CD4-positive, alpha-beta T cell treated with Interleukin-15 for 1 hour (primary cell): ENCODE results near the gene HOOK2.

ENCODE experiments used
- DNase-seq: peaks from one replicate; pipeline ENCODE4 v3.0.0-alpha.2; 2020

HOOK2 gene

DNA sequence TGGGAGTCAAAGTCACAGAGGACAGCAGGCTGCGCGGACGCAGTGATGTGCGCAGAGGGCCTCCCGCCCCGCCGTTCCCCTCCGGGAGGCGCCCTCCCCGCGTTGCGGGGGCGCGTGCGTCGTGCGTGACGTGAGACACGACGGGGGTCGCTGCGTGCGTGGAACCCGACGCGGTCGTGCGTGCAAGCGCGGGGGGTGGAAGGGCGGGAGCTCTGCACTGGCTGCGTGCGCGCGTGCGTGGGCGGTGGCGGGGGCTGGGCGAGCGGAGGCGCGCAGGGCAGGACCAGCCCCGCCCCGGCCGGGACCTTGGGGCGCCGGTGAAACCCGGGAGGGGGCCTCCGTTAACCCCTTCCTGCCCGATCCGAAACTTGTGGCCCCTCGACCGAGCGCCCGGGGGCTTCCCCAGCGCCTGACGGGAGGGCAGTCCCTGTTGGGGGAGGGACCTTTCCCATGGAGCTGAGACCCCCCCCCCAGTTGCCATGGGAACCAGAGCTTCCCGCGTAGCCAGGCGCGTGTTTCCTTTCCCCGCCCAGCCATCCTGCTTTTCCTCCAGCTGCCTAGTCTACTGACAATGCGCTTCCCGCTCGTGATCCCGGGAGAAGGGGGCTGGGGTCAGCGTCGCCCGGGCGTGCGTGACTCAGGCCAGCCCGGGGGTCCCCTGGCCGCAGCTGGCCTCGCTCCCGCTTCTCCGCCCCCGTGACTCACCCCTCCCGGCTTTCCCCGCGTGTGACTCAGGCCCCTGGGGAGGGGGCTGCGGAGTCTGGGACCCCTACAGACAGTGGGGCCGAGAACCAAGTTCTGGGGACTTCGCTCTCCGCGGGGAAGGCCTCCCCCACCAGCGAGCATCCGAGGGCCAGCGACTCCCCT is 7.3 kb upstream of the HOOK2 start:
- peak; percentile 97 for DNase-seq

- DNase-seq, result no peak
These were observed 6.7 kb upstream of the HOOK2 start for GRCh38 chr19:12782174-12782423.

- no peak for DNase-seq
These were observed 4.0 kb upstream of the HOOK2 start for GRCh38 chr19:12779162-12779993.

GRCh38 chr19:12778905-12779161 is 3.5 kb upstream of the HOOK2 start:
- DNase-seq, result no peak

- DNase-seq, result peak; percentile 67
These were observed 2.9 kb upstream of the HOOK2 start for GRCh38 chr19:12778017-12778904.

DNA sequence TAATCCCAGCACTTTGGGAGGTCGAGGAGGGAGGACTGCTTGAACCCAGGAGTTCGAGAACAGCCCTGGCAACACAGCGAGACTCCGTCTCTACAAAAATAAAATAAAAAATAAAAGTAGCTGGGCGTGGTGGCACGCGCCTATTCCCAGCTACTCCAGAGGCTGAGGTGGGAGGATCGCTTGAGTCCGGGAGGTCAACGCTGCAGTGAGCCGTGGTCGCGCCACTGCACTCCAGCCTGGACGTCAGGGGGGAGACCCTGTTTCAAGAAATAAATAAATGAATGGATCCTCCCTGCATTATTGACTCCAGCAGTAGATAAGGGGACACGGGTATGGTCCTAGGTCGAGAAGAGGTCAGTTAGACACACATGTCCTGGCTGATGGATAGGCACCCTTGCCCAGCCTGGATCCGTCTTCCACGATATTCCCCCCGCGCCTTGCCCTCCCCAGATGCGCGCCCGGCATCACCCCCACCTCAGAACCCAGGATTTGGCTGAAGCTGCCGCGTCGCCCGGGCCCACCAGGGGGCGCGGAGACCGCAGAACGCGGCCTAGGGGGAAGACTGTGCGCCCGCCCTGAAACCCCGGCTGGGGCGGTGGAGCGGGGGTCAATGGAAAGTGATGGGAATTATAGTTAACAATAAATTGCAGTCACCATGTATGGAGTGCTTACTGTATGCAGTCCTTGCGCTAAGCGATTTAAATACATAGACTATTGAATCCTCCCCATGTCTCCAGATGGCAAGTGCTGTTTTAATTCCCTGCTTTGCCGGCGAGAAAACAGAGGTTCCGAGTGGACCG is 2.1 kb upstream of the HOOK2 start:
- peak; percentile 79 for DNase-seq

DNA sequence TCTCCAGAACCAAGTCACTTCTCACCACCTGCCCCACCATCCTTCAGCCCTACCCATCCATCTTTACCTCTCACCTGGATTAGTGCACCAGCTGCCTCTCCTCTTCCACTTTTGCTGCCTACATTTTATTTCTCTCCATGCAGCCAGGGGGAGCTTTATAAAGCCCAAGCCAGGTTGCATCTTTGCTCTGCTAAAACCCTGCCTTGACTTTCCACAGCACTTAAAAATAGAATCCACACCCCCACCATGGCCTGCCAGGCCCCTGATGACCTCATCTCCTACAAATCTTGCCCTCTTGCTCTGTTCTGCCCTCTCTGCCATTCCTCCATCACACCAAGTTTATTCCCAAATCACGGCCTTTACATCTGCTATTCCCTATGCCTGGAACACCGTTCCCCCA is 1.8 kb downstream of the HOOK2 start:
- no peak for DNase-seq

- no peak for DNase-seq
These were observed 3.0 kb downstream of the HOOK2 start for GRCh38 chr19:12772323-12772722.

DNA sequence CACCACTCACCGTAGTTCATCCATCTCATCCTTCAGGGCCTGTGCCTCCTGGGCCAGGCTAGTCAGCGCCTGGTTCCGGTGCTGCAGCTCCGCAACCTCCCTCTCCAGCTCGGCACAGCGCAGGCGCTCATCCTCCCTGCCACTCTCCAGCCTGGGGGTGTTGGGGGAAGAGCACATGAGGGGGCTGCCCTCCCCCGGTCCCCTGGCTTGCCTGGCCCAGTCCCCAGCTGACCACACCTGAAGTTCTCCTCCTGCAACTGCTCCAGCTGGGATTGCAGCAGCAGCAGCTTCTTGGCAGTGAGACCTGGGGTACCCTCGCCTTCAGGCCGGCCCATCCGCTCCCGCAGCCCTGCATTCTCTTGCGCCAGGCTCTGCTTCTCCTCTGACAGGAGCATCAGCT is 4.4 kb downstream of the HOOK2 start:
- no peak for DNase-seq

- DNase-seq, result peak; percentile 78
These were observed 5.7 kb downstream of the HOOK2 start for GRCh38 chr19:12769689-12770088.

DNA sequence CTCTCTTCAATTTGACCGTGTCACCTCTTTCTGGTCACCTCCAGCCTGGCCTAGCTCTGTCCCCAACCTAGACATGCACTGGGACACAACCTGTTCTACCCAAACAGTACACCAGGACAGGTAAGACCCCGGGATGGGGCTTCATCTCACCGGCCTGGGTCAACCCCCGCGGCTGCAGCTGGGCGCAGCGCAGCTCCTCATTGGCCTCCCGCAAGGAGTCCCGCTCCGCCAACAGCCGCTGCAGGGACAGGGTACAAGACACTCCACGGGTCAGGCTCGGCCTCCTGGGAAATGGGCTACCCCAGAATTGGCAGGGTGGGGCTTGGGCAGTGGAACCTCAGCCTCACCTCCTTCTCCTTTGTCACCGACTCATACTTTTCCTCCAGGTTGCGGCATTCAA is 7.7 kb downstream of the HOOK2 start:
- DNase-seq, result no peak

GRCh38 chr19:12767150-12767549 is 8.2 kb downstream of the HOOK2 start:
- no peak for DNase-seq

GRCh38 chr19:12766051-12766521 is 9.3 kb downstream of the HOOK2 start:
- peak; percentile 81 for DNase-seq

GRCh38 chr19:12764698-12765097 is 10.7 kb downstream of the HOOK2 start:
- DNase-seq, result no peak

DNA sequence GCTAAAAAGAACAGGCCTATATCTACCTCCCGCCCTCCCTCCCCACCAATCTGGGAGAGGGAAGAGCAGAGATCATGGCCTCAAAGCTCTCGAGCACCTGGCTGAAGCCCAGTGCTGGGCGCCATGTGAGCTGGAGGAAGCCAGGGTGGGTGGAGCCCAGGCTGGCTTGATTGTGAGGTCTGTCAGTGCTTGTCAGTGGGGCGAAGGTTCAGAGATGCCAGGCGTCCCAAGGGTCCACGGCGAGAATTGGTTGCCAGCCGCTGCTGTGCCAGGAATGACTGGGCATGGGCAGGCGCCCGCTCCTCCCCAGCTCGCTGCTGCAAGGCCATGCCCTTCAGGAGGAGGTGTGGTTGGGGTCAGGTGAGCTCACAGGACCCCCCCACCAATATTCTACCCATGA is 12.3 kb downstream of the HOOK2 start:
- DNase-seq, result no peak

GRCh38 chr19:12759686-12760085 is 15.7 kb downstream of the HOOK2 start:
- DNase-seq, result no peak

- peak; percentile 67 for DNase-seq
These were observed 17.6 kb downstream of the HOOK2 start for GRCh38 chr19:12757544-12758274.

DNA sequence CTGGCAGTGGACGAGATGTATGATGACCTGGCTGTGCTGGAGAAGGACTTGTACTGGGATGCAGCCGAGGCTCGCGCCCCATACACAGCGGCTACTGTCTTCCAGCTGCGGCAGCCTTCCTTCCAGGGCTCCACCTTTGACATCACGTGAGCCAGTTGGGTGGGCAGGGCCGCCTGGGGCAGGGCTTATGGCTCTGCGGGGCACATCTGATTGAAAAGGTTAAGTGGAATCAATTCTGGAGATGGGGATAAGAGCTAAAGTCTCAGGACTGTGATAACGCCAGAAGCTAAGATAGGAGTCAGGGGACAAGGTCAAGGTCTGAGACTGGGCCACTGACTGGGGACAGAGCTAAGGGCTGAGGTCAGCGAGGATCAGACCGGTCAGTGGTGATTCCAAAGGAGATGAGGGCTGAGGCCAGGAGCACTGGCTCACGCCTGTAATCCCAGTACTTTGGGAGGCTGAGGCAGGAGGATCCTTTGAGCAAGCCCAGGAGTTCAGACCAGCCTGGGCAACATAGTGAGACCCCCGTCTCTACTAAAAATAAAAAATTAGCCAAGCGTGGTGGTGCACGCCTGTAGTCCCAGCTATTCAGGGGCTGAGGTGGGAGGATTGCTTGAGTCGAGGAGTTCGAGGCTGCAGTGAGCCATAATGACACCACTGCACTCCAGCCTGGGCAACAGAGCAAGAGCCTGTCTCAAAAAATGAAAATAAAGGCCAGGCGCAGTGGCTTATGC is 19.0 kb downstream of the HOOK2 start:
- DNase-seq, result no peak

DNA sequence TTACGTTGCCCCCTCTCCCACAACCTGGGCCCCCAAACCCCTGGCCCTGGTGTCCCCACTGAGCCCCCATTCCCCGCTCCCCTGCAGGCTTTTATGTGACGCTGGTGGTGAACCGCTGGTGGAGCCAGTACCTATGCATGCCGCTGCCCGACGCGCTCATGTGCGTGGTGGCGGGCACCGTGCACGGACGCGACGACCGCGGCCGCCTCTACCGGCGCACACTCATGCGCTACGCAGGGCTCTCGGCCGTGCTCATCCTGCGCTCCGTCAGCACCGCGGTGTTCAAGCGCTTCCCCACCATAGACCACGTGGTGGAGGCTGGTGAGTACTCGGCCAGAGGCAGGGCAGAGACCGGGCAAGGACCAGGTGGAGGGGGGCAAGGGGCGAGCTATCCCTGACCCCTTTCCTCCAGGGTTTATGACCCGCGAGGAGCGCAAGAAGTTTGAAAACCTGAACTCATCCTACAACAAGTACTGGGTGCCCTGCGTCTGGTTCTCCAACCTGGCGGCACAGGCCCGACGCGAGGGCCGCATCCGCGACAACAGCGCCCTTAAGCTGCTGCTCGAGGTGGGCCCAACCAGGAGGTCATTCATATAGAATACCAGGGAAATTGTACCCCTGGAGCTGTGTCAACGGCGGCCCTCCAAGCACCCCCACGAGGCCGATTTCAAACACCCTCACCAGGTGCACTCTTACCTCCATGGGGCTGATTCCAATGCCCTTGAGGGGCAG is 20.7 kb downstream of the HOOK2 start:
- DNase-seq, result no peak

GRCh38 chr19:12752056-12752781 is 23.1 kb downstream of the HOOK2 start:
- no peak for DNase-seq
